ENCODE results near the gene CHST3. TPM values are rescaled to one million over a fixed set of nuclear protein-coding genes. Genes with fewer than 3 reads are reported as not detected.
A peak's percentile ranks its signal among the peaks of the same experiment; 100 is the strongest.

The CHST3 gene
- total and polyA plus RNA-seq, 9 of the 15 experiments (the other 6 are each of a cell fraction or from before 2014, with no cell fraction given), result 0.01 to 1.3 (median 0.15) TPM

DNA sequence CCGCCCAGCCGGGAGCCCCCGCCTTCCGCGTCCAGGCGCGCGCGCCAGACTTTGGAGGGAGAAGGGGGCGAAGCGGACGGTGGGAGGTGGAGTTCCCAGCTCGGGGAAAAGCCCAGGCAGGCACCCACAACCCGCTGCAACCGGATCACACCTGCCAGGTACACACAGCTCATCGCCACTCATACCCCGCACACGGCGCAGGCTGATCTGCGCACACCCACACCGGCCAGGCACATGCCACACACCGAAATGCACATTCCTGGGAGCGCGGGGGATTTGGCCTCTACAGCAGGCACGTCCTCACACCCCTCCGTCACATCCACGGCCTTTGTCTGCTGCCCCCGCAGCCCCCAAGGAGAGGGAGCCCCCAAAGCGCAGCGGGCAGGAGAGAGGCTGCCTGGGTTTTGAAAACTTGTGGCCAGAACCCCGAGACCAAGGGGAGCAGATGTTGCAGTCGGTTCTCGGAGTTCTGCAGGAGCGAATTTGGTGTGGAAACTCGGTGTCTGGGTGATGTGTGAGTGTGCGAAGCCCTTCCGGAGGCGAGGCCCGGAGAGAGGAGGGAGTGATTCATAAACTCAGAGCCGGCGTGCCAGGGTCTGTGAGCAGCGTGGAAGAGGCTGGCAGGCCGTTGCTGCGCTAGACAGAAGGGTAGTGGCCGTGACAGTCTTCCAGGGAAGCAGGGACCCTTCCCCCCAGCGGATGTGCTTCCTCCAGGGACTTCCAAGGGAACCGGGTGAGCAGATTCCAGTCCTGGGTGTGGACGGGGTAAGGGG is 734 bp downstream of the CHST3 start (continued):
- TF ChIP-seq RAD21 (CRISPR knock-in tag; conservative IDR thresholded peaks at IDR 0.05 in 1 of 2, IDR thresholded peaks at IDR 0.05 in 1 of 2) (no peak), NEUROD1 (IDR thresholded peaks at IDR 0.05; ENCODE audit: borderline replicate concordance, low read depth, low read length, partially characterized antibody) (no peak)
- TF ChIP-seq, protein P1, sequence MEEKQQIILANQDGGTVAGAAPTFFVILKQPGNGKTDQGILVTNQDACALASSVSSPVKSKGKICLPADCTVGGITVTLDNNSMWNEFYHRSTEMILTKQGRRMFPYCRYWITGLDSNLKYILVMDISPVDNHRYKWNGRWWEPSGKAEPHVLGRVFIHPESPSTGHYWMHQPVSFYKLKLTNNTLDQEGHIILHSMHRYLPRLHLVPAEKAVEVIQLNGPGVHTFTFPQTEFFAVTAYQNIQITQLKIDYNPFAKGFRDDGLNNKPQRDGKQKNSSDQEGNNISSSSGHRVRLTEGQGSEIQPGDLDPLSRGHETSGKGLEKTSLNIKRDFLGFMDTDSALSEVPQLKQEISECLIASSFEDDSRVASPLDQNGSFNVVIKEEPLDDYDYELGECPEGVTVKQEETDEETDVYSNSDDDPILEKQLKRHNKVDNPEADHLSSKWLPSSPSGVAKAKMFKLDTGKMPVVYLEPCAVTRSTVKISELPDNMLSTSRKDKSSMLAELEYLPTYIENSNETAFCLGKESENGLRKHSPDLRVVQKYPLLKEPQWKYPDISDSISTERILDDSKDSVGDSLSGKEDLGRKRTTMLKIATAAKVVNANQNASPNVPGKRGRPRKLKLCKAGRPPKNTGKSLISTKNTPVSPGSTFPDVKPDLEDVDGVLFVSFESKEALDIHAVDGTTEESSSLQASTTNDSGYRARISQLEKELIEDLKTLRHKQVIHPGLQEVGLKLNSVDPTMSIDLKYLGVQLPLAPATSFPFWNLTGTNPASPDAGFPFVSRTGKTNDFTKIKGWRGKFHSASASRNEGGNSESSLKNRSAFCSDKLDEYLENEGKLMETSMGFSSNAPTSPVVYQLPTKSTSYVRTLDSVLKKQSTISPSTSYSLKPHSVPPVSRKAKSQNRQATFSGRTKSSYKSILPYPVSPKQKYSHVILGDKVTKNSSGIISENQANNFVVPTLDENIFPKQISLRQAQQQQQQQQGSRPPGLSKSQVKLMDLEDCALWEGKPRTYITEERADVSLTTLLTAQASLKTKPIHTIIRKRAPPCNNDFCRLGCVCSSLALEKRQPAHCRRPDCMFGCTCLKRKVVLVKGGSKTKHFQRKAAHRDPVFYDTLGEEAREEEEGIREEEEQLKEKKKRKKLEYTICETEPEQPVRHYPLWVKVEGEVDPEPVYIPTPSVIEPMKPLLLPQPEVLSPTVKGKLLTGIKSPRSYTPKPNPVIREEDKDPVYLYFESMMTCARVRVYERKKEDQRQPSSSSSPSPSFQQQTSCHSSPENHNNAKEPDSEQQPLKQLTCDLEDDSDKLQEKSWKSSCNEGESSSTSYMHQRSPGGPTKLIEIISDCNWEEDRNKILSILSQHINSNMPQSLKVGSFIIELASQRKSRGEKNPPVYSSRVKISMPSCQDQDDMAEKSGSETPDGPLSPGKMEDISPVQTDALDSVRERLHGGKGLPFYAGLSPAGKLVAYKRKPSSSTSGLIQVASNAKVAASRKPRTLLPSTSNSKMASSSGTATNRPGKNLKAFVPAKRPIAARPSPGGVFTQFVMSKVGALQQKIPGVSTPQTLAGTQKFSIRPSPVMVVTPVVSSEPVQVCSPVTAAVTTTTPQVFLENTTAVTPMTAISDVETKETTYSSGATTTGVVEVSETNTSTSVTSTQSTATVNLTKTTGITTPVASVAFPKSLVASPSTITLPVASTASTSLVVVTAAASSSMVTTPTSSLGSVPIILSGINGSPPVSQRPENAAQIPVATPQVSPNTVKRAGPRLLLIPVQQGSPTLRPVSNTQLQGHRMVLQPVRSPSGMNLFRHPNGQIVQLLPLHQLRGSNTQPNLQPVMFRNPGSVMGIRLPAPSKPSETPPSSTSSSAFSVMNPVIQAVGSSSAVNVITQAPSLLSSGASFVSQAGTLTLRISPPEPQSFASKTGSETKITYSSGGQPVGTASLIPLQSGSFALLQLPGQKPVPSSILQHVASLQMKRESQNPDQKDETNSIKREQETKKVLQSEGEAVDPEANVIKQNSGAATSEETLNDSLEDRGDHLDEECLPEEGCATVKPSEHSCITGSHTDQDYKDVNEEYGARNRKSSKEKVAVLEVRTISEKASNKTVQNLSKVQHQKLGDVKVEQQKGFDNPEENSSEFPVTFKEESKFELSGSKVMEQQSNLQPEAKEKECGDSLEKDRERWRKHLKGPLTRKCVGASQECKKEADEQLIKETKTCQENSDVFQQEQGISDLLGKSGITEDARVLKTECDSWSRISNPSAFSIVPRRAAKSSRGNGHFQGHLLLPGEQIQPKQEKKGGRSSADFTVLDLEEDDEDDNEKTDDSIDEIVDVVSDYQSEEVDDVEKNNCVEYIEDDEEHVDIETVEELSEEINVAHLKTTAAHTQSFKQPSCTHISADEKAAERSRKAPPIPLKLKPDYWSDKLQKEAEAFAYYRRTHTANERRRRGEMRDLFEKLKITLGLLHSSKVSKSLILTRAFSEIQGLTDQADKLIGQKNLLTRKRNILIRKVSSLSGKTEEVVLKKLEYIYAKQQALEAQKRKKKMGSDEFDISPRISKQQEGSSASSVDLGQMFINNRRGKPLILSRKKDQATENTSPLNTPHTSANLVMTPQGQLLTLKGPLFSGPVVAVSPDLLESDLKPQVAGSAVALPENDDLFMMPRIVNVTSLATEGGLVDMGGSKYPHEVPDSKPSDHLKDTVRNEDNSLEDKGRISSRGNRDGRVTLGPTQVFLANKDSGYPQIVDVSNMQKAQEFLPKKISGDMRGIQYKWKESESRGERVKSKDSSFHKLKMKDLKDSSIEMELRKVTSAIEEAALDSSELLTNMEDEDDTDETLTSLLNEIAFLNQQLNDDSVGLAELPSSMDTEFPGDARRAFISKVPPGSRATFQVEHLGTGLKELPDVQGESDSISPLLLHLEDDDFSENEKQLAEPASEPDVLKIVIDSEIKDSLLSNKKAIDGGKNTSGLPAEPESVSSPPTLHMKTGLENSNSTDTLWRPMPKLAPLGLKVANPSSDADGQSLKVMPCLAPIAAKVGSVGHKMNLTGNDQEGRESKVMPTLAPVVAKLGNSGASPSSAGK (IDR thresholded peaks at IDR 0.05), result peak; percentile 55; the same call in 1 of the 2 replicates

Measured in K562 (cell line).